Esophagus muscularis mucosa (tissue), 4 donors: ENCODE results near the gene MFN2. TPM values are rescaled to one million over a fixed set of nuclear protein-coding genes. Genes with fewer than 3 reads are reported as not detected.
"Not testable (repeated sequence)": the region's sequence is repeated elsewhere in the genome, so short reads cannot be mapped to it uniquely, and the experiment has no call there.

Experiments used
- DNase-seq: peaks from one replicate; pipeline ENCODE4 v3.0.0-alpha.2; 2017; ENCODE audit errors: extremely low spot score
- H3K27ac ChIP-seq, 4 donors: fragments of 200-600 bp; sonication (generic); replicated peaks in 1 of 4; 1 replicate in 3 of 4; 2 replicates in 1 of 4; pipeline ENCODE4 v1.5.1; 2016 to 2019; ENCODE audit warnings: mild to moderate bottlenecking in 1 of 4
- H3K27me3 ChIP-seq, 4 donors: fragments of 200-600 bp; sonication (generic); one replicate each; pipeline versions ENCODE4 v1.5.1 to v1.6.0; 2016 to 2019
- H3K36me3 ChIP-seq, 4 donors: fragments of 200-600 bp; sonication (generic); one replicate each; pipeline ENCODE4 v1.5.1; 2016 to 2019
- H3K4me1 ChIP-seq, 4 donors: fragments of 200-600 bp; sonication (generic); one replicate each; pipeline ENCODE4 v1.5.1; 2016 to 2019
- H3K4me3 ChIP-seq, 4 donors: fragments of 200-600 bp; sonication (generic); 1 replicate in 2 of 4; 2 replicates in 2 of 4; pipeline ENCODE4 v1.5.1; 2016 to 2019; ENCODE audit warnings: mild to moderate bottlenecking in 4 of 4, moderate library complexity in 1 of 4
- H3K9me3 ChIP-seq, 4 donors: fragments of 200-600 bp; sonication (generic); 1 replicate in 3 of 4; 2 replicates in 1 of 4; pipeline ENCODE4 v1.5.1; 2016 to 2019
- CTCF ChIP-seq, 3 experiments: fragments of 200-600 bp in 2 of 3; fragments of 450-650 bp in 1 of 3; sonication (generic) in 2 of 3; IDR thresholded peaks; one replicate each; pipeline ENCODE4 v1.5.1; 2017 to 2019; ENCODE audit warnings: antibody characterized with exemption in 3 of 3, mild to moderate bottlenecking in 2 of 3, moderate library complexity in 1 of 3
- EP300 ChIP-seq: sonication (generic); formaldehyde crosslinking; IDR thresholded peaks from one replicate; pipeline ENCODE4 v1.6.1; 2017; ENCODE audit warnings: antibody characterized with exemption
- POLR2A ChIP-seq: fragments of 450-650 bp; IDR thresholded peaks from one replicate; pipeline ENCODE4 v1.6.1; 2017; ENCODE audit warnings: antibody characterized with exemption, moderate library complexity, mild to moderate bottlenecking, low read depth
- POLR2AphosphoS5 ChIP-seq, 2 donors: sonication (generic); formaldehyde crosslinking; IDR thresholded peaks; one replicate each; pipeline ENCODE4 v1.6.1; 2017; ENCODE audit warnings: antibody characterized with exemption in 2 of 2
- WGBS: methylation state at CpG from one replicate; pipeline ENCODE4 v1.1.5; 2018; 5-methylcytosine and 5-hydroxymethylcytosine counted together
- intact Hi-C: fragments of 100-400 bp; cut with DNase I; formaldehyde crosslinking; loops from one replicate; pipeline ENCODE4 v1.15.1; 2023
- total RNA-seq, 4 donors: library from RNA; depleted of rRNA; stranded (reverse); fragments of >200 nt; gene quantifications; one replicate each; pipeline versions ENCODE4 v1.1.0 to v1.2.1, GENCODE V29; 2016

The MFN2 gene
- total RNA-seq, 4 donors from 2014 or later: 166 to 242 (median 191) TPM

GRCh38 chr1:12031039-12031980 is 51.1 kb downstream of the MFN2 start:
- Histone ChIP-seq H3K27ac (no peak overlapping the region), H3K4me1 (peaks cover 0 to 4% (median 0%) of the 10 kb centered on the region in 4 donors), H3K4me3 (no peak overlapping the region), H3K9me3 (no peaks in the 10 kb centered on the region), H3K27me3 (no peaks in the 10 kb centered on the region), H3K36me3 (peaks cover 13 to 60% (median 48%) of the 10 kb centered on the region in 4 donors)
- intact Hi-C loops: loop anchor here (5.0 kb wide), 1 partner anchor 194 kb away; no protein-coding TSS in a partner anchor
- peak; percentile 34 to 64 (median 49) for TF ChIP-seq CTCF (IDR thresholded peaks at IDR 0.05)
- TF ChIP-seq POLR2A: no peak
- DNase-seq: no peak
- WGBS: 56% methylated on average over 11 of the region's 20 CpGs

GRCh38 chr1:12032161-12032621 is 51.9 kb downstream of the MFN2 start:
- no peak for DNase-seq
- intact Hi-C loops: loop anchor here (5.0 kb wide), 1 partner anchor 195 kb away; no protein-coding TSS in a partner anchor
- TF ChIP-seq CTCF (IDR thresholded peaks at IDR 0.05): no peak
- TF ChIP-seq POLR2AphosphoS5 (IDR thresholded peaks at IDR 0.05): no peak
- TF ChIP-seq POLR2A: no peak
- no peak for TF ChIP-seq EP300
- Histone ChIP-seq H3K4me1 (peaks cover 0 to 4% (median 0%) of the 10 kb centered on the region in 4 donors), H3K27ac (no peak overlapping the region), H3K4me3 (no peak overlapping the region), H3K9me3 (no peaks in the 10 kb centered on the region), H3K27me3 (peaks cover 0 to 2% (median 0%) of the 10 kb centered on the region in 4 donors), H3K36me3 (peaks cover 13 to 51% (median 39%) of the 10 kb centered on the region in 4 donors)
- 78% methylated on average over 8 of the region's 10 CpGs for WGBS

GRCh38 chr1:12033441-12033840 is 53.2 kb downstream of the MFN2 start:
- Histone ChIP-seq H3K27ac (peak overlapping the region in 1 of 4 donors; percentile 57), H3K36me3 (peaks cover 9 to 38% (median 28%) of the 10 kb centered on the region in 4 donors), H3K27me3 (peaks cover 0 to 11% (median 0%) of the 10 kb centered on the region in 4 donors)
- WGBS: 83% methylated on average over 5 of the region's 5 CpGs
- not testable (repeated sequence) for H3K4me3 ChIP-seq, H3K4me1 ChIP-seq, DNase-seq, H3K9me3 ChIP-seq
- intact Hi-C loops: loop anchor here (5.0 kb wide), 1 partner anchor 196 kb away; no protein-coding TSS in a partner anchor

GRCh38 chr1:12034381-12034801 is 54.1 kb downstream of the MFN2 start:
- Histone ChIP-seq H3K27ac (peak overlapping the region in 1 of 4 donors; percentile 14), H3K27me3 (peaks cover 0 to 16% (median 0%) of the 10 kb centered on the region in 4 donors), H3K9me3 (no peaks in the 10 kb centered on the region), H3K4me3 (no peak overlapping the region), H3K4me1 (peaks cover 0 to 4% (median 0%) of the 10 kb centered on the region in 4 donors), H3K36me3 (peaks cover 9 to 29% (median 18%) of the 10 kb centered on the region in 4 donors)
- 72% methylated on average over 7 of the region's 7 CpGs for WGBS
- TF ChIP-seq EP300 (no peak), POLR2AphosphoS5 (IDR thresholded peaks at IDR 0.05) (peak in 1 of 2 donors; percentile 9), CTCF (IDR thresholded peaks at IDR 0.05) (no peak), POLR2A (no peak)
- intact Hi-C loops: loop anchor here (5.0 kb wide), 1 partner anchor 197 kb away; no protein-coding TSS in a partner anchor
- DNase-seq: no peak

- 71% methylated on average over 4 of the region's 4 CpGs for WGBS
- Histone ChIP-seq H3K36me3 (peaks cover under 1 to 20% (median 13%) of the 10 kb centered on the region in 4 donors), H3K4me1 (peaks cover 0 to 4% (median 0%) of the 10 kb centered on the region in 4 donors), H3K27me3 (peaks cover 0 to 18% (median 0%) of the 10 kb centered on the region in 4 donors), H3K27ac (no peak overlapping the region), H3K9me3 (no peaks in the 10 kb centered on the region), H3K4me3 (no peak overlapping the region)
- no peak for DNase-seq
- intact Hi-C loops: no loop called here
- TF ChIP-seq POLR2A: no peak
Observed at GRCh38 chr1:12035312-12035711, 55.1 kb downstream of the MFN2 start.
